ENCODE data around the gene KIF6. TPM values are rescaled to one million over a fixed set of nuclear protein-coding genes. Genes with fewer than 3 reads are reported as not detected.

The KIF6 gene
- total RNA-seq, 2 experiments from 2014 or later, result not detected

DNA sequence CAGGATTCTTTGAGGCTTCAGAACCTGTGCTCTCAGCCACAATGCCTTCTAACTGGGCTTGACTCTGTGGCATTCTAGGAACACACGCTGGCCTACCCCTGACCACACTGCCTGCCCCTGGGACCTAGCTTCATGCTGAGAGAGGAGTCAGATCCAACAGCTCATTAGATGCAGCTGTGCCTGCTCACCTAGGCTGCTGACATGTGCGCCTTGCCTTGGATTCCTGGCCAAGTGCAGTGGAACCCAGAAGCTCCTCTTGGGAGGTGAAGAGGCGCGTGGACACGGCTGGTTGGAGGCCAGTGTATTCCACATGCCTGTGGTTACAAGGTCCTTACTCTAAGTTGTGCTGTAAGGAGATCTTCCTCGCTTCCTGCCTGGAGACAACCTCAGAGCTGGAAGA, 378.0 kb downstream of the KIF6 start:
- ChIA-PET POLR2A (no interaction called here), CTCF (no interaction called here)
- TF ChIP-seq, protein P1, sequence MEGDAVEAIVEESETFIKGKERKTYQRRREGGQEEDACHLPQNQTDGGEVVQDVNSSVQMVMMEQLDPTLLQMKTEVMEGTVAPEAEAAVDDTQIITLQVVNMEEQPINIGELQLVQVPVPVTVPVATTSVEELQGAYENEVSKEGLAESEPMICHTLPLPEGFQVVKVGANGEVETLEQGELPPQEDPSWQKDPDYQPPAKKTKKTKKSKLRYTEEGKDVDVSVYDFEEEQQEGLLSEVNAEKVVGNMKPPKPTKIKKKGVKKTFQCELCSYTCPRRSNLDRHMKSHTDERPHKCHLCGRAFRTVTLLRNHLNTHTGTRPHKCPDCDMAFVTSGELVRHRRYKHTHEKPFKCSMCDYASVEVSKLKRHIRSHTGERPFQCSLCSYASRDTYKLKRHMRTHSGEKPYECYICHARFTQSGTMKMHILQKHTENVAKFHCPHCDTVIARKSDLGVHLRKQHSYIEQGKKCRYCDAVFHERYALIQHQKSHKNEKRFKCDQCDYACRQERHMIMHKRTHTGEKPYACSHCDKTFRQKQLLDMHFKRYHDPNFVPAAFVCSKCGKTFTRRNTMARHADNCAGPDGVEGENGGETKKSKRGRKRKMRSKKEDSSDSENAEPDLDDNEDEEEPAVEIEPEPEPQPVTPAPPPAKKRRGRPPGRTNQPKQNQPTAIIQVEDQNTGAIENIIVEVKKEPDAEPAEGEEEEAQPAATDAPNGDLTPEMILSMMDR (IDR thresholded peaks at IDR 0.05), result no peak
- H3K9me3 Mint-ChIP-seq, result no peaks in the 10 kb centered on the region
- no peak overlapping the region for H3K27ac Mint-ChIP-seq
- H3K36me3 Mint-ChIP-seq (ENCODE audit: low read depth), result no peaks in the 10 kb centered on the region
- peaks cover 5% of the 10 kb centered on the region for H3K27me3 Mint-ChIP-seq
- Histone ChIP-seq H3K27me3 (ENCODE audit: control insufficient read depth in 1 of 2, insufficient read depth in 2 of 2, low read length in 2 of 2) (no peaks in the 10 kb centered on the region), H3K9me3 (ENCODE audit: control insufficient read depth in 1 of 2, insufficient read depth in 1 of 2, low read length in 2 of 2) (no peaks in the 10 kb centered on the region), H3K4me1 (ENCODE audit: insufficient read depth, low read length) (no peaks in the 10 kb centered on the region), H3K4me3 (ENCODE audit: low read length) (no peak overlapping the region), H3K27ac (ENCODE audit: low read depth in 1 of 2, low read length in 2 of 2) (no peak overlapping the region), H3K36me3 (ENCODE audit: insufficient read depth, low read length) (no peaks in the 10 kb centered on the region)
- no peak overlapping the region for H3K4me3 Mint-ChIP-seq
- intact Hi-C loops (cut with DNase I, micrococcal nuclease), result loop anchor here (5.0 kb wide), 2 partner anchors 960 to 1680 kb away; no protein-coding TSS in a partner anchor
- no peak for DNase-seq
- no peaks in the 10 kb centered on the region for H3K4me1 Mint-ChIP-seq (ENCODE audit: low read depth)
- ATAC-seq (ENCODE audit: poor library complexity), result no peak

DNA sequence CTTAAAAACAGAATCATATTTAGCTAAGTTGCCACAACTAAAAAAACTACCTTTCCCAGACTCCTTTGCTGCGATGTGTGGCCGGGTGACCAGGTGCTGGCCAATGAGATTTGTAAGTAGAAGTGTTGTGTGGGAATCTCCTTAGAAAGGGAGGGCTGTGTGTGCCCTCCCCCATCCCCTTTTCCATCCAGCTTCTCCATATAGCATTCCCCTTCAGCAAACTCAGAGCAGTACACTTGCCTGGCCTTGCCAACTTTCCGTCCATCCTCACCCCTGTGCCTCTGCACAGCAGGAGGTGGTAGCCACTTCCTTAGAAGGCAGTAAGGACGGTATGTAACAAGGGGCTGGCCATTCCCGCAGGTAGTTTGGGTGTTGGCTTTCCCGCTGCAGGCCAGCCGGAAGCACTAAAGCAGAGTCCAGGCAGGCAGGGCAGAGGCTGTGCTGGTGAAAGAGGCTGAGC, 380.4 kb downstream of the KIF6 start:
- Histone ChIP-seq H3K4me3 (ENCODE audit: low read length) (no peak overlapping the region), H3K27me3 (ENCODE audit: control insufficient read depth in 1 of 2, insufficient read depth in 2 of 2, low read length in 2 of 2) (no peaks in the 10 kb centered on the region), H3K36me3 (ENCODE audit: insufficient read depth, low read length) (no peaks in the 10 kb centered on the region), H3K9me3 (ENCODE audit: control insufficient read depth in 1 of 2, insufficient read depth in 1 of 2, low read length in 2 of 2) (no peaks in the 10 kb centered on the region), H3K27ac (ENCODE audit: low read depth in 1 of 2, low read length in 2 of 2) (no peak overlapping the region), H3K4me1 (ENCODE audit: insufficient read depth, low read length) (no peaks in the 10 kb centered on the region)
- intact Hi-C loops (cut with DNase I, micrococcal nuclease), result loop anchor here (5.0 kb wide), 2 partner anchors 962 to 1682 kb away; no protein-coding TSS in a partner anchor
- Mint-ChIP-seq H3K36me3 (ENCODE audit: low read depth) (no peaks in the 10 kb centered on the region), H3K9me3 (no peaks in the 10 kb centered on the region), H3K27ac (no peak overlapping the region), H3K4me3 (no peak overlapping the region), H3K27me3 (peaks cover 5% of the 10 kb centered on the region), H3K4me1 (ENCODE audit: low read depth) (no peaks in the 10 kb centered on the region)
- ChIA-PET CTCF (no interaction called here), POLR2A (no interaction called here)
- TF ChIP-seq, protein P1 (IDR thresholded peaks at IDR 0.05), result no peak
- ATAC-seq (ENCODE audit: poor library complexity) (no peak), DNase-seq (no peak)

DNA sequence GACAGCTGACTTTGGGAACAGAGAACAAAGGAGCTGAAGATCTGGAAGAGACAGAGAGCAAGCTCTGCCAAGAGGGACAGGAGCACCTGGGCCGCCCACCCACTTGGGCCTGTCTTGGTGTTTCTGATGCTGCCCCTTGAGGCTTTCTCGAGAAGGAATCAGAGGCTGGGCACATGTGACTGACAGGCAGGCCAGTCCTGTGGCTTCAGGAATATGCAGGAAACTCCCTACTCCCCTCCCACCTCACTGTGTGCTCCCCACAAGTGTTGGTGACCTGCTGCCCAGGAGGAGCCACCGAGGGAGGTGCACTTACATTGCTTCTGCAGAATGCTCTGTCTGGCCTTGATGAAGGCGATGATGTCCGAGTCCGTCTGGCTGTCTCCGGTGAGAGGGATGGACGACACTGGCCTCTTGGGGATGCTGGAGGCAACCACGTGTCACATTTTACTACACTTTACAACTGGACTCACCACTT, 381.8 kb downstream of the KIF6 start:
- Mint-ChIP-seq H3K9me3 (no peaks in the 10 kb centered on the region), H3K27ac (no peak overlapping the region), H3K36me3 (ENCODE audit: low read depth) (no peaks in the 10 kb centered on the region), H3K4me1 (ENCODE audit: low read depth) (no peaks in the 10 kb centered on the region), H3K4me3 (no peak overlapping the region), H3K27me3 (peaks cover 8% of the 10 kb centered on the region)
- intact Hi-C loops (cut with DNase I, micrococcal nuclease), result no loop called here
- H3K9me3 ChIP-seq (ENCODE audit: control insufficient read depth in 1 of 2, insufficient read depth in 1 of 2, low read length in 2 of 2), result no peaks in the 10 kb centered on the region
- POLR2A ChIA-PET, result no interaction called here
- H3K36me3 ChIP-seq (ENCODE audit: insufficient read depth, low read length), result no peaks in the 10 kb centered on the region
- ATAC-seq (ENCODE audit: poor library complexity) (no peak), DNase-seq (no peak)
- no peak overlapping the region for H3K27ac ChIP-seq (ENCODE audit: low read depth in 1 of 2, low read length in 2 of 2)
- TF ChIP-seq, protein P1 (IDR thresholded peaks at IDR 0.05), result no peak
- H3K4me3 ChIP-seq (ENCODE audit: low read length), result no peak overlapping the region
- no peaks in the 10 kb centered on the region for H3K27me3 ChIP-seq (ENCODE audit: control insufficient read depth in 1 of 2, insufficient read depth in 2 of 2, low read length in 2 of 2)
- CTCF ChIA-PET, result no interaction called here
- no peaks in the 10 kb centered on the region for H3K4me1 ChIP-seq (ENCODE audit: insufficient read depth, low read length)
